ENCODE data around the gene KCNQ2.

KCNQ2 gene

GRCh38 chr20:63365601-63366389 lies 106.7 kb downstream of the KCNQ2 start:
- TF ChIP-seq CTCF (IDR thresholded peaks at IDR 0.05; ENCODE audit: low read length) (no peak), EZH2 (IDR thresholded peaks at IDR 0.05; ENCODE audit: borderline replicate concordance, low read length) (no peak)
- 0 out of 2 replicates have a peak, but pooled peaks cover 3% of the 10 kb centered on the region for H3K27me3 ChIP-seq (ENCODE audit: insufficient read depth, low read length)
- no peaks in the 10 kb centered on the region for H4K20me1 ChIP-seq (ENCODE audit: insufficient read depth, low read length)
- no peaks in the 10 kb centered on the region for H3K9me2 ChIP-seq (ENCODE audit: low read depth, low read length)
- H3K9me3 ChIP-seq (ENCODE audit: low read length) = no peaks in the 10 kb centered on the region
- H3K79me2 ChIP-seq (ENCODE audit: insufficient read depth, low read length) = no peaks in the 10 kb centered on the region
- no peak overlapping the region for H3K4me3 ChIP-seq (ENCODE audit: low read depth, low read length, poor library complexity, severe bottlenecking)
- H3K36me3 ChIP-seq (ENCODE audit: insufficient read depth, low read length) = no peaks in the 10 kb centered on the region
- no peak overlapping the region for H2AFZ ChIP-seq (ENCODE audit: low read length)
- H3K27ac ChIP-seq (ENCODE audit: low read depth, low read length, poor library complexity, severe bottlenecking) = no peak overlapping the region
- no peaks in the 10 kb centered on the region for H3F3A ChIP-seq (ENCODE audit: insufficient read depth, low read length)
- H3K9ac ChIP-seq (ENCODE audit: low read length) = no peak overlapping the region
- H3K4me1 ChIP-seq (ENCODE audit: insufficient read depth, low read length, severe bottlenecking) = no peaks in the 10 kb centered on the region
- no peak overlapping the region for H3K4me2 ChIP-seq (ENCODE audit: low read length)

DNA sequence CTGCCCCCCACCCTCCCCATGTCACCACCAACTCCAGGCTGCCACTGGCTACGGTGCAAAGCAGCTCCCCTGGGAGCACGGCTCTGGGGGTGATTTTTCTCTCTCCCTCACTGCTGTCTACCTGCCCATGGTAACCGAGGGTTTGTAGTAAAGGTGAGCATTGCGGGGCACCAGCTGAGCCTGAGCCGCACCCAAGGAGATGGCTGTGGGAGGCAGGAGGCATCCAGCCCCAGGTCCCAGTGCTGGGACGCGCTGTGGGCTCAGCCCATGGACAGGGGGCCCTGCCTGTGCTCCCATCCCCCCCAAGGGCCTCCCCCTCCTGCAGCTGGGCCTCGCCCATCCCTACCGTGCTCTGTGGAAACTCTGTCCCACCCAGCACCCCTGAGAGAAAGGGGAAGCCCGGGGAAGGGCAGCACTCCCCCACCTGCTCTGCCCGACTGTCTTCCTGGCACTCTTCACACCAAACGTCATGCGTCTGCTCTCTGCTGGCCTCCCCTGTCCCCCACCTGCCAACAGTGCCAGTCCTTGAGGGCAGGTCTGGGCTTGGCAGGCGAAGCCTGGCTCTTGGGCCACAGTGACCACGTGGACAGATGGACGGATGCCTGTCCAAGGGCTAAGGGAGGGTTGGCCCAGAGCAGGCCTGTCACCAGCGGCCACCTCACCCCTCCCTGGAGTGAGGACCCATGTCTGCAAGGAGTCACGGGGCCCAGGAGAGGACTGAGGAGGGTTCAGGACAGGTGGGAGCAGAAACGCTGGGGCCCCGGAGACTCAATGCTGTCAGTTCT lies 107.5 kb downstream of the KCNQ2 start:
- Histone ChIP-seq H3K27me3 (ENCODE audit: insufficient read depth, low read length) (0 out of 2 replicates have a peak, but pooled peaks cover 3% of the 10 kb centered on the region), H2AFZ (ENCODE audit: low read length) (no peak overlapping the region)

DNA sequence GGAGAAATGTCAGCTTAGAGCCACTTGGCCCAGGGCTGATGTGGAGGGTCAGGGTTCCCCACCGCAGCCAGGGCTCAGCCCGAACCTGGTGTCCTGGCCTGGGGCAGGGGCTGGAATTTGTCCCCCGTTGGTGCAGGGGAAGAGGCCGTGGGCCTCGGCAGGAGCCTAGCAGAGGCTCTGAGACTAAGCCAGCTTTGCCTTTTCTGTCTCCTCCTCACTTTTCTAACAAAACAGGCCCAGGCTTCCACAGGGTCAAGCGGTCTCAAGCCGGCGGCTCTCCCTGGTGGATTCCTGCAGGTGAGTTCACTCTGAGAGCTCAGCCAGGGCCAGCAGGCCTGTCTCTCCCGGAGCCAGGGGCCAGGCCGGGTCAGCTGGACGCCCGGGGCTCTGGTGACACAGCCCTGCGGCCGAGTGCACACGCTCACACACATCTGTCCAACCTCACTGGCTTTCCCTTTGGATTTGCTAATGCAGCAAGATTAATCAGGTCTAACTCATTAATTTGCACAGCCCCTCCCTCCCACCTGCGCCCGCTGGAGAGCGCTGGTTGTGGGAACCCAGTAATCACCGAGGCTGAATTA lies 108.4 kb downstream of the KCNQ2 start:
- H3K36me3 ChIP-seq (ENCODE audit: insufficient read depth, low read length) = no peaks in the 10 kb centered on the region
- no peak overlapping the region for H3K27ac ChIP-seq (ENCODE audit: low read depth, low read length, poor library complexity, severe bottlenecking)
- no peaks in the 10 kb centered on the region for H3K4me1 ChIP-seq (ENCODE audit: insufficient read depth, low read length, severe bottlenecking)
- H3K4me3 ChIP-seq (ENCODE audit: low read depth, low read length, poor library complexity, severe bottlenecking) = no peak overlapping the region
- H3K9me2 ChIP-seq (ENCODE audit: low read depth, low read length) = no peaks in the 10 kb centered on the region
- no peak overlapping the region for H3K9ac ChIP-seq (ENCODE audit: low read length)
- TF ChIP-seq EZH2 (IDR thresholded peaks at IDR 0.05; ENCODE audit: borderline replicate concordance, low read length) = no peak
- no peak for TF ChIP-seq CTCF (IDR thresholded peaks at IDR 0.05; ENCODE audit: low read length)
- no peak overlapping the region for H2AFZ ChIP-seq (ENCODE audit: low read length)
- H3K79me2 ChIP-seq (ENCODE audit: insufficient read depth, low read length) = no peaks in the 10 kb centered on the region
- no peaks in the 10 kb centered on the region for H3K9me3 ChIP-seq (ENCODE audit: low read length)
- H3K4me2 ChIP-seq (ENCODE audit: low read length) = no peak overlapping the region
- 0 out of 2 replicates have a peak, but pooled peaks cover 3% of the 10 kb centered on the region for H3K27me3 ChIP-seq (ENCODE audit: insufficient read depth, low read length)
- H4K20me1 ChIP-seq (ENCODE audit: insufficient read depth, low read length) = no peaks in the 10 kb centered on the region
- H3F3A ChIP-seq (ENCODE audit: insufficient read depth, low read length) = no peaks in the 10 kb centered on the region

More for the DNA sequence above, 107.5 kb downstream of the KCNQ2 start:
- no peaks in the 10 kb centered on the region for H3K9me3 ChIP-seq (ENCODE audit: low read length)
- H3K4me3 ChIP-seq (ENCODE audit: low read depth, low read length, poor library complexity, severe bottlenecking) = no peak overlapping the region
- no peak overlapping the region for H3K4me2 ChIP-seq (ENCODE audit: low read length)
- H3F3A ChIP-seq (ENCODE audit: insufficient read depth, low read length) = no peaks in the 10 kb centered on the region
- H3K4me1 ChIP-seq (ENCODE audit: insufficient read depth, low read length, severe bottlenecking) = no peaks in the 10 kb centered on the region
- no peak overlapping the region for H3K9ac ChIP-seq (ENCODE audit: low read length)
- H3K27ac ChIP-seq (ENCODE audit: low read depth, low read length, poor library complexity, severe bottlenecking) = no peak overlapping the region
- TF ChIP-seq EZH2 (IDR thresholded peaks at IDR 0.05; ENCODE audit: borderline replicate concordance, low read length) = no peak
- no peaks in the 10 kb centered on the region for H3K79me2 ChIP-seq (ENCODE audit: insufficient read depth, low read length)
- no peaks in the 10 kb centered on the region for H3K36me3 ChIP-seq (ENCODE audit: insufficient read depth, low read length)
- H3K9me2 ChIP-seq (ENCODE audit: low read depth, low read length) = no peaks in the 10 kb centered on the region
- no peaks in the 10 kb centered on the region for H4K20me1 ChIP-seq (ENCODE audit: insufficient read depth, low read length)
